Right kidney (tissue), 1 donor: ENCODE results near the gene ANKRD33.

Experiments
- DNase-seq: peaks from one replicate; pipeline ENCODE4 v3.0.0-alpha.2; 2016

Gene ANKRD33

GRCh38 chr12:51904951-51905470 is 17.1 kb downstream of the ANKRD33 start:
- DNase-seq: no peak

DNA sequence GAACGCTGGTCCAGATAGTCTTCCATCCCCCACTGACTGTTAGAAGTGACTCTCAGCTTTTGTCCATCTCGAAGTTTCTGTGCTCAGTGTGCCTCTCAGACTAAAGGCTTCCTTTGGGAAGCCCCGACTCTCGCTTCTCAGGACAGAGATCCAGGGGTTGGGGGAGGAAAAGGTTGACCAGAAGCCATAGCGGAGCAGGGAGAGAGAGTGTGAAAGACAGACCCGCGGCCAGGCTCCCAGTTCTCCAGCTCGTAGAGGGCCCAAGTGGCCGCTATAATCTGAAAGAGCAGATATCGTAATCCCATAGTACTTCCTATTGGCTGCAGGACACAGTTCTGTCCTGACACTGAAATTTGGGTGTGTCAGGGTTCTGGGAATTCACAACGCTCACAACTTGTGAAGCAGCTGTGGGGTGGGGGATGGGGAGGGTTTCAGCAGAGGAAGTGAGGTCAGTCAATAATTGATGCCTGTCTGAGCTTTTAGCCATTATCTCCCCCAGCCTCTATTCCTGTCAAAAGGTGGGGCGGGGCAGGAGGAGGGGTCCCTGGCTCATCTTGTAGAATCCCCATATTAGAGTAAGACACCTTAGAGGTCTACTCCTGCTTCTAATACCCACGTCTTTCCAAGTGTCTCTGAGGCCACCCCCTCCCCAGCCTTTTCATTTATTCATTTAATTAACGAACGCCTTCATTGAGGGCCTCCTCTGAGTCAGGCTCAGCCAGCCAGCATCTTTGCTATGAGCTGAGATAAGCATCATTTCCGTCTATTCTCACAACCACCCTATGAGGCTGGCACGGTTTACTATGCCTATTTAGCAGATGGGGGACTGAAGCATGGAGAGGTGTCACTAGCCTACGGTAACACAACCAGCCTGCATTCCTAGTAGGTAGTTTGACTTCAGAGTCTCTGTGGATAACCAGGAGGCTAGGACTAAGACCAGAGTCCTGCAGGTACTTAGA is 17.8 kb downstream of the ANKRD33 start:
- no peak for DNase-seq

DNA sequence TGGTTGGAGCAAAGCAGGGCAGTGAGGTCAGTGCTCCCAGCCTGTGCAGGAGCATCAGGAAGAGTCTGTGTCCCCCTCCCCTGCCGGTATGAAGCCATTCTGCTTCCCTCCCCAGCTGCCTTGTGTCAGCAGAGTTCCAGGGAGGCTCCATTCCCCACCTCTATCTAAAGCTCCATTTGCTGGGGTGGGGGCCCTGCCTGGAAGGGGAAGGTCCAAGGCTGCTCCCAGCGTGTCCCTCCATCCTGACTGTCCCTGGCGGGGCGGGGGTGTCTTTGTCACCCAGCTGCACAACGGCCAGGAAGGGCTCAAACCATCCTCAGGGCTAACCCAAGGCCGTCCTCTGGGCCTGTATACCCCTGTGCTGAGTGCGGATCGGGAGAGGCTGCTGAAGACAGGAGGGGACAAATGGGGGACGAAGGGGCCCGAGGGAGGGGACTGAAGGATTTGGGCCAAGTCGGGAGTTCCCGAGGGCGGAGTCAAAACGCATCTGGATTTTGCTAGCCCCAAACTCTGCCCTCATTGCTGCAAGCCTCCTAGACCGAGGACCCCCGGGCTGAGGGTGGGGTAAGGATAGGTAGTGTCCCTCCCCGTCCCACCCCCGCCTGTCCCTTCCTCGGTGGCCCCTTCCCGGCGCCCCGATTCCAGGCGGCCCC is 18.7 kb downstream of the ANKRD33 start:
- DNase-seq: no peak

- peak; percentile 69 for DNase-seq
Measured at GRCh38 chr12:51907083-51907855, 19.4 kb downstream of the ANKRD33 start, which contains the start of gene ACVRL1. ACVRL1 (plus strand) TSS chr12:51907504; CDS start chr12:51912475, 4,971 bp downstream.

DNA sequence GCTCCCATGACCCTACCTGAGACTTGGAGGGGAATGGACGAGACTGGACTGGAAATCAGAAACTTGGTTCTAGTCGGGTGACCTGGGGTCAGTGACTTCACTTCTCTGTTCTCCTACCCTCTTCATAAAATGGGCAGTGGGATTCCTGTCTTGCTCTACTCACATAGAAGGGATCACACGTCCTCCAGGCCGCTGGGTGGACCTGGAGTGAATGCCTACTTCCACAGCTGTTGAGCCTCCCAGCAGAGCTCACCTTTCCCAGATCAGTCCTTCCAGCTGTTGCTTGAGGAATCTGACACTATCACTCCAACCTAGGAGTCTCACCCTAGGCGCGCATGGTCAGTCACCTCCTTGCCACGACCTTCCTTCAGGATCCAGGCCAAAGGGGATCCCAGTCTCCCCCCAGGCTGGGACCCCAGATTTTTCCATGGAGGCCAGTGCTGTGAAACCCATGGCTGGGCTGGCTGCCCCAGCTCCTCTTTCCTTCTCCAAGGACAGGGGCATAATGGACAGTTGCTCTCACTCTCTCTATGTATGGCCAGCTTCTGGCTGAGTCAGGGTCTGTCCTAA is 20.0 kb downstream of the ANKRD33 start:
- no peak for DNase-seq

GRCh38 chr12:51908876-51909592 is 21.1 kb downstream of the ANKRD33 start:
- no peak for DNase-seq

GRCh38 chr12:51910168-51910567 is 22.3 kb downstream of the ANKRD33 start:
- DNase-seq: no peak

DNA sequence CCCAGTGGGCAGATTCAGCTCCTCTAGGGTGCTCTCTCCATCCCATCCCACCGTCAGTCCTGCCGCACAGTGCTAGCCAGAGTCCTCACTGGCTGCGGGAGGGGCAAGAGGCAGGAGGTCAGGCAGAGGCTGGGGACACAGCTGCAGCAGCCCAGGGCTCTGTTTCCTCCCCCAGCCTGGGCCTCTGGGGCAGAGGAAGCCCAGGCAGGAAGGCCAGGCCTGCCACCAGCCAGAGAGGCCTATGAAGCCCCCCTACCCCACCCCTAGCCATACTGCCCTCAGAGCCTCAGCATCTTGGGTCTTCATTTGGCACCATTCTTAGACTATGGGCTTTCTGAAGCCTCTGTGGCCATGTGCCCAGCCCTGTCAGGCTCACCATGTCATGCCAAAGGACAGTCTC is 22.8 kb downstream of the ANKRD33 start:
- DNase-seq: no peak

DNA sequence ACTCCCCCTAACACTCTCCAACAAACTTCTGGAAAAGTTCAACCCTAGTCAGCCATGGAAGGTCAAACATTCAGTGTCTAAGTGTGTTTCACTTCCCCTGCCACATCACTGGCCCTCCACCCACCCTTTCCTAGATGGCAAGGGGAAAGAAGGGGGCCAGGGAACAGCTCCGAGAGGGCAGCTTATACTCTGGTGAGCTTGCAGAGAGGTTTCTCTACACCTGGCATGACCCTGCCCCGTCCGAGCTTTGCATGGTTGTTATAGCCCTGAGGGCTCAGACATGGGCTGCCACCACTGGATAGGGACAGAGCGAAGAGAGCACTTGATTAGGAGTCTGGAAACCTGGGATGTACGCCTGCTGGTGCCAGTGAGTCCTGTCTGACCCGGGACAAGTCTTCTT is 23.4 kb downstream of the ANKRD33 start:
- DNase-seq: no peak

DNA sequence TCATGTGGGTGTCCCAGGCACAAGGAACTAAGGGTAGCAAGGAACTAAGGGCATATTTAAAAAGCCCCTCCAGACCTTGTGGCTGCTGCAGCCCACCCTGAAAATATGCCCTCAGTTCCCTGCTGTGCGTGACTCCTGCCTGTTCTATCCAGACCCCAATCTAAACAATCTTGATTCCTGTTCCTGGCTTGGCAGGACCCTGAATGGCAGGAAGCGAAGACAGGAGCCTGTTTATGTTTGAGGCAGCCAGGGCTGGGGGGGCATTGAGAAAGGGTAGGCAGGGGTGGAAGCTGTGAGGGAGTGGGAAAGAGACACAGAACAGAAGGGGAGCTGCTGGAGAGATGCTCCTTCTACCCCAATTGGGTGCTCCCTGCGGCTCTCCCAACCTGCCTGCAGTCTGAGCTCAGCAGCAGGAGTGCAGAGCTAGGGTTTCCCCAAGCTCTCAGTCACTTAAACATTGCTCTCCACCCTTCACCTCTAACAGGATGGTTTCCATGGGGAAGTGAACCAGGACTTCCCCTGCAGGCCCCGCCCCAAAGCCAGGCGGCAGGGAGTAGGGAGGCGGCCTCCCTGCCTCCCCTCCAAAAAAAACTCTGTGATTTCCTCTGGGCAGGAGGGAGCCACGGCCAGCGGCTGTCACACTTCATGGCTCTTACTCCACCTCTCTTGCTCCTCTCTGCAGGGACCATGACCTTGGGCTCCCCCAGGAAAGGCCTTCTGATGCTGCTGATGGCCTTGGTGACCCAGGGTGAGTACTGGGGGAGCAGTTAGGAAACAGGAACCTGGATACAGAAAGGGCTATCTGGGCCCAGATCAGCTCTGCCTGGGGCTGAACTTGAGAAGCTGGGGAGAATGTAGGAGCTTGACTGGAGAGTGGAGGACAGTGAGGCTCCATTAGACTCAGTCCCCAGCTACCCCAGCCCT is 24.1 kb downstream of the ANKRD33 start:
- no peak for DNase-seq

DNA sequence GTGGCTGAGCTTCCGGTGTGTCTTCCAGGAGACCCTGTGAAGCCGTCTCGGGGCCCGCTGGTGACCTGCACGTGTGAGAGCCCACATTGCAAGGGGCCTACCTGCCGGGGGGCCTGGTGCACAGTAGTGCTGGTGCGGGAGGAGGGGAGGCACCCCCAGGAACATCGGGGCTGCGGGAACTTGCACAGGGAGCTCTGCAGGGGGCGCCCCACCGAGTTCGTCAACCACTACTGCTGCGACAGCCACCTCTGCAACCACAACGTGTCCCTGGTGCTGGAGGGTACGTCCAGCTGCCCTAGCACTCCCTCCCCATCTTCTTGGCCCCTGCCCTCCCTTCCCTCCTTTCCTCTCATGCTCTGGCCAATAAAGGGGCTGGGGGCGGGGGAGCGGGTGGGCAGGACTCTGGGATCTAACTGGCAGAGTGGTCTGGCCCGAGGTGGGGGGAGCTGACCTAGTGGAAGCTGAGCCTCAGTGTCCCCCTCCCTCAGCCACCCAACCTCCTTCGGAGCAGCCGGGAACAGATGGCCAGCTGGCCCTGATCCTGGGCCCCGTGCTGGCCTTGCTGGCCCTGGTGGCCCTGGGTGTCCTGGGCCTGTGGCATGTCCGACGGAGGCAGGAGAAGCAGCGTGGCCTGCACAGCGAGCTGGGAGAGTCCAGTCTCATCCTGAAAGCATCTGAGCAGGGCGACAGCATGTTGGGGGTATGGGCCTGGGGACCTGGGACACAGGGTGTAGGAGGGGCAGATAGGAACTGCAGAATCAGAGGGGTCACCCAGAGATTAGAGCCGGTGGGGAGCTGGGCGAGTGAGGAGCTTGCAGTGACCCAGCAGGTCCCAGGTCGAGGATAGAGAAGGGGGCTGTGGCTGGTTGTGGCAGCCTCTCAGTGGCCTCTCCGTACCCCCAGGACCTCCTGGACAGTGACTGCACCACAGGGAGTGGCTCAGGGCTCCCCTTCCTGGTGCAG is 25.4 kb downstream of the ANKRD33 start:
- no peak for DNase-seq

GRCh38 chr12:51914034-51914923 is 26.4 kb downstream of the ANKRD33 start:
- no peak for DNase-seq

DNA sequence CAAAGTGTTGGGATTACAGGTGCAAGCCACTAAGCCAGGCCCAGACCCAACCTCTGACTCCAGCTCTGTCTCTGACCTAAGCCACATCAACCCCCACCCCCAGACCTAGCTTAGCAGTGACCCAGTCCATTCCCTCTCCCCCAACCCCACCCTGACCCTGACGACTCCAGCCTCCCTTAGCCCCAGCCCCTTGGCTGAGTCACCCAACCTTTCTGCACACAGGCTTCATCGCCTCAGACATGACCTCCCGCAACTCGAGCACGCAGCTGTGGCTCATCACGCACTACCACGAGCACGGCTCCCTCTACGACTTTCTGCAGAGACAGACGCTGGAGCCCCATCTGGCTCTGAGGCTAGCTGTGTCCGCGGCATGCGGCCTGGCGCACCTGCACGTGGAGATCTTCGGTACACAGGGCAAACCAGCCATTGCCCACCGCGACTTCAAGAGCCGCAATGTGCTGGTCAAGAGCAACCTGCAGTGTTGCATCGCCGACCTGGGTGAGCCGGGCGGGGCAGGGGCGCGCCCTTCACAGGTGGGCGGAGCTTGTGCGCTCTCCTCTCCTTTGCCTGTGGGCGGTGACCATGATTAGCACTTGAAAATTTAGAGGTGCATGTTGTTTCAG is 27.2 kb downstream of the ANKRD33 start:
- no peak for DNase-seq

DNA sequence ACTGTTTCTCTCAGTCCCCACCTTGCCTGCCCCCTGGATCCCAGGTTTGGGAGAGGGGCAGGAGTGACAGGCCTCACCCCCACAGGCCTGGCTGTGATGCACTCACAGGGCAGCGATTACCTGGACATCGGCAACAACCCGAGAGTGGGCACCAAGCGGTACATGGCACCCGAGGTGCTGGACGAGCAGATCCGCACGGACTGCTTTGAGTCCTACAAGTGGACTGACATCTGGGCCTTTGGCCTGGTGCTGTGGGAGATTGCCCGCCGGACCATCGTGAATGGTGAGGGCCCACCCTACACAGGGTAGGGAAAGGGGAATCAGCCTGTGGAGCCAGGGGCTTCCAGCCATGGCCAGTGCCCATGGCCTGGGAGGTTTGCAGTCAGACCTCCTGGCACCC is 28.0 kb downstream of the ANKRD33 start:
- no peak for DNase-seq

DNA sequence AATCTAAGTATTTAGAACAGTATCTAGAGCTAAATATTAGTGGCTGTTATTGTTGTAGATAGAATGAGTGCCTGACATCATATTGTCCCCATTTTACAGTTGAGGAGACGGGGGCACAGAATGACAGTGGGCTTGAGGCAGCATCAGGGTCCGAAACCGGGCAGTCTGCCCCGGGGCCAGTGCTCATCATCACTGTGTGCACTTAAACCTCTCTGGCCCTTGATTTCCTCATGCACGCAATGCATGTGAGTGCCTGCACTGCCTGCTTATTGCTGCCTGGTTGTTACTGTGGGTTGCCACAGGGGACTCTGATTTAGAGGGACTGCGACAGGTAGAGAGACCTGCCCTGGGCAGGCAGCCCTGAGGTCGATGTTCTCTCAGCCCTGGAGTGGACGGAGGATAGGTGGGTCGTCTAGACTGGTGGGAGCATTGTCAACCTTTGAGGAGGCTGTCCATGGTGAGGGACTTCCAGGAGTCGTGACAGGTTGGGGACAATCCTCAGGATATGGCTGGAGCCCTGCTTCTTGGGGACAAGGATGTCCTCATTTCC is 29.2 kb downstream of the ANKRD33 start:
- DNase-seq: no peak

DNA sequence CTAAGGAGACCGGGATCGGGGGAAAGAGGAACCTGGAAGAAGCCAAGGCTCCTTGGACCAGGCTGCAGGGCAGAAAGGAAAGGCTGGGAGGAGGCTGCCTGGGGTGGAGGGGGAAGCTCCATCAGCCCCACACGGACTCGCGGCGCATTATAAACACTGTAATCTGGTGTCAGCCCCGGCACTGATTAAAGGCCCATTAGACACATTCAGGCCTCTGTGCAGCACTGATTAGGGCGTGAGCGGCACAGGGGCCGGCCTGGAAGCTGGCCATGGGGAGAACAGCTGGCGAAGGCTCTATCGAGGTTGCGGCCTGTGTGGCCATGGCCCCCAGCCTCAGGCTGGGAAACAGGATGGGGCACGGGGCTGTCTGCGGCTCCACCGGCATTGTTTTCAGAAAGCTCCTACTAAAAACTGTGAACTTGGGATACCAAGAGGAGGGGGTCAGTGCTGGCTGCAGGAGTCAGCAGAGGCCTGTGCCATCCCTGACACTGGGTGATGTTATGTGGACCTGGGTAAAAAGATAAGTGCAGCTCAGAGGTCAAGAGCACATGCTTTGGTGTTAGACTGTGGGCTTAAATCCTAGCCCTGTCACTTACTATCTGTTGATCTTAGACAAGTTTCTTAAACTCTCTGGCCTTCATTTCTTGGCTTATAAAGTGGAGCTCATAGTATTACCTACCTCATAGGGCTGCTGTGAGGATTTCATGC is 30.0 kb downstream of the ANKRD33 start:
- no peak for DNase-seq

- DNase-seq: no peak
Measured at GRCh38 chr12:51920046-51920445, 32.1 kb downstream of the ANKRD33 start.
